K562 (cell line): ENCODE measurements around the gene NEK1. TPM values are rescaled to one million over a fixed set of nuclear protein-coding genes. Genes with fewer than 3 reads are reported as not detected.

ENCODE experiments used
- ATAC-seq: fragments of 200-7000 bp; cut with Tn5 transposase; 3 replicates; pipeline ENCODE4 v1.9.1; 2020; ENCODE audit warnings: moderate library complexity
- BruUV-seq: library from RNA; stranded (reverse); fragments of 400-500 nt; replicated peaks from 2 replicates; lab custom pipeline; 2021; lab: Mats Ljungman, UMichigan
- CTCF ChIA-PET: fragments of 300-600 bp; formaldehyde crosslinking; extraction: SDS; loops from one replicate; lab custom pipeline; 2021; ENCODE audit warnings: low intra/inter-chr PET ratio; lab: Yijun Ruan, JAX
- POLR2A ChIA-PET: fragments of 300-600, 350-650 bp; sonication (Branson Sonifier 250); formaldehyde crosslinking; extraction: SDS; loops from one replicate; lab custom pipeline; 2021; ENCODE audit warnings: antibody characterized with exemption, inconsistent platforms; lab: Yijun Ruan, JAX
- DNase-seq, 4 experiments: peaks; one replicate each; pipeline versions ENCODE4 v3.0.0 to v3.0.0-alpha.2; 2011 to 2018; ENCODE audit warnings: low spot score in 3 of 4, mixed read lengths in 3 of 4; ENCODE audit errors: extremely low read depth in 1 of 4
- FAIRE-seq: peaks from 2 replicates; lab custom pipeline; 2011; peaks lifted over from hg19 to GRCh38; lab: Jason Lieb, UNC
- H2AFZ ChIP-seq: 2 replicates; pipeline ENCODE4 v1.6.0; 2011; ENCODE audit warnings: low read depth, low read length, control low read depth, inconsistent platforms
- H3K27ac ChIP-seq: fragments of 200-600 bp; 3 replicates; pipeline ENCODE4 v1.8.0; 2011; ENCODE audit warnings: low read depth, mild to moderate bottlenecking, control low read depth, inconsistent platforms, low read length, moderate library complexity, mixed read lengths; ENCODE audit errors: extremely low read depth
- H3K27me3 ChIP-seq, 2 experiments: fragments of 300-600 bp in 1 of 2; 2 replicates in 1 of 2; 3 replicates in 1 of 2; pipeline versions ENCODE4 v1.6.0 to v1.8.0; 2011; ENCODE audit warnings: inconsistent platforms in 2 of 2, low read length in 2 of 2, mild to moderate bottlenecking in 1 of 2, mixed read lengths in 1 of 2, moderate library complexity in 1 of 2; ENCODE audit not compliant: control insufficient read depth in 2 of 2, insufficient read depth in 2 of 2
- H3K36me3 ChIP-seq: fragments of 300-600 bp; 3 replicates; pipeline ENCODE4 v1.8.0; 2011; ENCODE audit warnings: mild to moderate bottlenecking, low read length, inconsistent platforms; ENCODE audit not compliant: control insufficient read depth, insufficient read depth
- H3K4me1 ChIP-seq, 2 experiments: fragments of 200-600 bp in 1 of 2; replicated peaks in 1 of 2; 2 replicates in 1 of 2; 3 replicates in 1 of 2; pipeline versions ENCODE4 v1.5.1 to v1.8.0; 2011; ENCODE audit warnings: inconsistent platforms in 2 of 2, low read length in 2 of 2, mild to moderate bottlenecking in 1 of 2, mixed read lengths in 1 of 2, moderate library complexity in 1 of 2; ENCODE audit not compliant: control insufficient read depth in 2 of 2, insufficient read depth in 2 of 2
- H3K4me2 ChIP-seq: 2 replicates; pipeline ENCODE4 v1.6.1; 2011; ENCODE audit warnings: low read length, control low read depth, inconsistent platforms, mixed read lengths; ENCODE audit not compliant: insufficient read depth
- H3K4me3 ChIP-seq: fragments of 200-600 bp; sonication (generic), shearing (Covaris generic); 2 replicates; pipeline ENCODE4 v1.5.1; 2016; ENCODE audit warnings: control low read depth, inconsistent platforms
- H3K79me2 ChIP-seq: fragments of 200-600 bp; 3 replicates; pipeline ENCODE4 v1.8.0; 2011; ENCODE audit warnings: low read length, inconsistent platforms; ENCODE audit not compliant: control insufficient read depth, insufficient read depth
- H3K9ac ChIP-seq, 2 experiments: 2 replicates each; pipeline versions ENCODE4 v1.6.0 to v1.6.1; 2011; ENCODE audit warnings: low read depth in 2 of 2, low read length in 2 of 2, control low read depth in 1 of 2, inconsistent platforms in 1 of 2, mild to moderate bottlenecking in 1 of 2, mixed read lengths in 1 of 2; ENCODE audit not compliant: insufficient read depth in 1 of 2
- H3K9me1 ChIP-seq: one replicate; pipeline ENCODE4 v1.6.0; 2011; ENCODE audit warnings: inconsistent platforms, mild to moderate bottlenecking, low read length, moderate library complexity; ENCODE audit not compliant: control insufficient read depth, insufficient read depth
- H3K9me3 ChIP-seq: replicated peaks from 2 replicates; pipeline ENCODE4 v1.5.1; 2011; ENCODE audit warnings: low read depth, low read length, inconsistent platforms; ENCODE audit not compliant: control insufficient read depth, insufficient read depth
- H4K20me1 ChIP-seq: replicated peaks from 2 replicates; pipeline ENCODE4 v1.6.1; 2011; ENCODE audit warnings: low read length, inconsistent platforms, mixed read lengths; ENCODE audit not compliant: control insufficient read depth, insufficient read depth
- BCOR ChIP-seq: fragments of 450-650 bp; IDR thresholded peaks from 2 replicates; pipeline ENCODE4 v1.6.1; 2016
- BRF1 ChIP-seq: IDR thresholded peaks from 3 replicates; pipeline ENCODE4 v1.6.1; 2011; ENCODE audit warnings: borderline replicate concordance, mild to moderate bottlenecking; ENCODE audit not compliant: insufficient read length; ENCODE audit errors: extremely low read depth
- CBX3 ChIP-seq, 2 experiments: IDR thresholded peaks; 1 replicate in 1 of 2; 2 replicates in 1 of 2; pipeline ENCODE4 v1.6.1; 2012; ENCODE audit warnings: inconsistent platforms in 2 of 2, low read length in 2 of 2, borderline replicate concordance in 1 of 2, control low read depth in 1 of 2
- CBX8 ChIP-seq: fragments of 200-600 bp; sonication (generic); IDR thresholded peaks from 2 replicates; pipeline ENCODE4 v1.6.1; 2012; ENCODE audit warnings: borderline replicate concordance, mixed run types, low read depth, mild to moderate bottlenecking, moderate library complexity, mixed read lengths, low read length, control low read depth, inconsistent platforms; ENCODE audit not compliant: poor library complexity, severe bottlenecking; ENCODE audit errors: extremely low read depth
- CC2D1A ChIP-seq: fragments of 450-650 bp; IDR thresholded peaks from 2 replicates; pipeline ENCODE4 v1.6.1; 2017; ENCODE audit warnings: mild to moderate bottlenecking
- KDM1A ChIP-seq, 2 experiments: fragments of 450-650 bp; IDR thresholded peaks; 2 replicates each; pipeline ENCODE4 v1.6.1; 2016; ENCODE audit warnings: mild to moderate bottlenecking in 2 of 2
- PYGO2 ChIP-seq: fragments of 450-650 bp; IDR thresholded peaks from 2 replicates; pipeline ENCODE4 v1.6.1; 2016; ENCODE audit warnings: mild to moderate bottlenecking, missing genetic modification characterization, moderate library complexity, missing compliant biosample characterization
- RBM25 ChIP-seq: fragments of 200-400 bp; formaldehyde crosslinking; IDR thresholded peaks from 2 replicates; pipeline ENCODE4 v1.6.1; 2018; ENCODE audit warnings: low read length, low read depth, moderate library complexity; ENCODE audit not compliant: severe bottlenecking
- RCOR1 ChIP-seq, 2 experiments: IDR thresholded peaks; 2 replicates each; pipeline ENCODE4 v1.6.1; 2012; ENCODE audit warnings: low read depth in 2 of 2, low read length in 2 of 2, borderline replicate concordance in 1 of 2, improper control_type of control experiment in 1 of 2
- SIN3A ChIP-seq, 2 experiments: fragments of 150-350 bp in 1 of 2; IDR thresholded peaks; 2 replicates each; pipeline ENCODE4 v1.6.1; 2011 to 2016; ENCODE audit warnings: borderline replicate concordance in 2 of 2, low read depth in 2 of 2, low read length in 2 of 2, mild to moderate bottlenecking in 2 of 2, moderate library complexity in 2 of 2; ENCODE audit not compliant: control insufficient read depth in 1 of 2
- XRCC5 ChIP-seq: fragments of 200-400 bp; formaldehyde crosslinking; IDR thresholded peaks from 2 replicates; pipeline ENCODE4 v1.6.1; 2017; ENCODE audit warnings: low read depth, mild to moderate bottlenecking, low read length
- ZC3H4 ChIP-seq: sonication (generic); formaldehyde crosslinking; IDR thresholded peaks from 2 replicates; pipeline ENCODE4 v1.9.0; 2021; ENCODE audit warnings: missing genetic modification reagents, borderline replicate concordance
- ZC3H8 ChIP-seq: fragments of 450-650 bp; IDR thresholded peaks from 2 replicates; pipeline ENCODE4 v1.6.1; 2017
- ZNF121 ChIP-seq: sonication (generic); formaldehyde crosslinking; conservative IDR thresholded peaks from 2 replicates; pipeline ENCODE4 v1.8.0; 2022; ENCODE audit warnings: missing genetic modification reagents
- ZNF431 ChIP-seq: sonication (generic); formaldehyde crosslinking; IDR thresholded peaks from 2 replicates; pipeline ENCODE4 v1.8.0; 2022; ENCODE audit warnings: mild to moderate bottlenecking, missing genetic modification reagents
- ZNF766 ChIP-seq: fragments of 200-800 bp; sonication (Bioruptor generic); conservative IDR thresholded peaks from 2 replicates; pipeline ENCODE4 v1.6.1; 2016; ENCODE audit warnings: missing genetic modification characterization, missing compliant biosample characterization
- WGBS: fragments of 100-300 bp; shearing (Covaris generic); methylation state at CpG from one replicate; pipeline ENCODE4 v1.1.6; 2016; ENCODE audit warnings: low coverage, mixed read lengths; ENCODE audit not compliant: insufficient coverage; ENCODE audit errors: missing lambda C conversion rate; 5-methylcytosine and 5-hydroxymethylcytosine counted together
- in situ Hi-C: fragments of 300-500 bp; cut with MboI; formaldehyde crosslinking; loops from 4 replicates; pipeline ENCODE4 v1.15.0; 2018; ENCODE audit warnings: inconsistent platforms, mixed read lengths
- intact Hi-C: fragments of 100-400 bp; cut with micrococcal nuclease; formaldehyde crosslinking; loops from 2 replicates; pipeline ENCODE4 v1.14.2; 2022
- polyA plus RNA-seq, 8 experiments: library from polyadenylated mRNA; depleted of rRNA in 4 of 8; stranded (reverse) in 5 of 8; unstranded in 3 of 8; fragments of >200 nt; fragmentation: Nextera tagmentation in 2 of 8; fragmentation: Illumina TruSeq in 1 of 8; extraction: Ambion mirVana in 2 of 8; extraction: Trizol in 1 of 8; gene quantifications; 2 replicates each; pipeline versions ENCODE4 v1.2.1 to v1.2.3, GENCODE V29; 2011 to 2014; ENCODE audit warnings: inconsistent platforms in 1 of 8, missing spikeins in 1 of 8
- total RNA-seq, 7 experiments: library from RNA; depleted of rRNA in 6 of 7; stranded (reverse); fragments of >200 nt in 6 of 7; fragmentation: Illumina TruSeq in 2 of 7; extraction: Trizol in 2 of 7; gene quantifications; 2 replicates each; pipeline versions ENCODE4 v1.2.1 to v1.2.3, GENCODE V29; 2011 to 2021; ENCODE audit warnings: low replicate concordance in 1 of 7

NEK1 gene
- total and polyA plus RNA-seq, 9 of the 15 experiments (the other 6 are each of a cell fraction or from before 2014, with no cell fraction given) = 6.2 to 15.7 (median 10.3) TPM

- Histone ChIP-seq H3K9me3 (no peaks in the 10 kb centered on the region; the same call in 1 of the 2 replicates), H3K9me1 (no peaks in the 10 kb centered on the region), H4K20me1 (no peaks in the 10 kb centered on the region), H3K4me1 (no peaks in the 10 kb centered on the region; a peak in 2 of 5 replicates), H2AFZ (no peak overlapping the region), H3K79me2 (peaks cover 90% of the 10 kb centered on the region), H3K36me3 (peaks cover 9% of the 10 kb centered on the region; the same call in 2 of the 3 replicates), H3K4me2 (no peak overlapping the region), H3K27ac (peak overlapping the region; percentile 19; the same call in 1 of the 3 replicates), H3K4me3 (no peak overlapping the region), H3K27me3 (no peaks in the 10 kb centered on the region), H3K9ac (no peak overlapping the region)
- CTCF ChIA-PET = no interaction called here
- TF ChIP-seq RCOR1 (IDR thresholded peaks at IDR 0.05; ENCODE audit: borderline replicate concordance in 1 of 2, low read depth in 2 of 2, low read length in 2 of 2) (peak in 1 of 2 experiments; percentile 81; a peak in 2 of 4 replicates), ZNF431 (CRISPR knock-in tag) (no peak), KDM1A (IDR thresholded peaks at IDR 0.05) (peak; percentile 84 to 86)
- BruUV-seq = no TSS peak
- FAIRE-seq = no peak
- in situ Hi-C loops (loop anchor here (5.0 kb wide), 1 partner anchor 35 kb away; the partner anchor contains the start of gene CLCN3), intact Hi-C loops (no loop called here)
- no peak for DNase-seq
- 29% methylated on average over 3 of the region's 3 CpGs for WGBS
- no peak for ATAC-seq
- POLR2A ChIA-PET = interaction anchor here (3.4 to 6.6 kb wide), 3 partner anchors 8 to 38 kb away, joined by 36 to 51 read pairs (median 46); partner anchors contain the start of gene CLCN3
These were observed 45.2 kb upstream of the NEK1 start for GRCh38 chr4:169657470-169658107.

- no peak for ATAC-seq
- WGBS = 96% methylated on average over 6 of the region's 6 CpGs
- BruUV-seq = no TSS peak
- Histone ChIP-seq H3K79me2 (peaks cover 90% of the 10 kb centered on the region), H4K20me1 (no peaks in the 10 kb centered on the region), H3K9ac (no peak overlapping the region), H3K4me3 (no peak overlapping the region), H3K36me3 (peaks cover 13% of the 10 kb centered on the region; the same call in 2 of the 3 replicates), H2AFZ (no peak overlapping the region), H3K27ac (no peak overlapping the region), H3K9me1 (no peaks in the 10 kb centered on the region), H3K9me3 (no peaks in the 10 kb centered on the region; the same call in 1 of the 2 replicates), H3K27me3 (no peaks in the 10 kb centered on the region), H3K4me1 (peaks cover 0 to 10% of the 10 kb centered on the region in 2 experiments; a peak in 3 of 5 replicates), H3K4me2 (no peak overlapping the region)
- no peak for DNase-seq
- intact Hi-C loops (no loop called here), in situ Hi-C loops (loop anchor here (5.0 kb wide), 1 partner anchor 33 kb away; the partner anchor contains the start of gene CLCN3)
- ChIA-PET POLR2A (no interaction called here), CTCF (no interaction called here)
- FAIRE-seq = no peak
- TF ChIP-seq ZNF121 (peak; percentile 97), CBX8 (no peak), ZNF766 (CRISPR knock-in tag) (no peak), RBM25 (peak; percentile 47), BCOR (peak; percentile 56; the same call in 1 of the 2 replicates), CC2D1A (no peak), PYGO2 (tag) (no peak), SIN3A (IDR thresholded peaks at IDR 0.05; ENCODE audit: borderline replicate concordance in 2 of 2, control insufficient read depth in 1 of 2, low read depth in 2 of 2, low read length in 2 of 2) (no peak), ZC3H4 (CRISPR knock-in tag) (no peak), BRF1 (no peak), KDM1A (IDR thresholded peaks at IDR 0.05) (peak; percentile 38 to 41; a peak in 2 of 4 replicates), CBX3 (IDR thresholded peaks at IDR 0.05; ENCODE audit: borderline replicate concordance in 1 of 2, low read length in 2 of 2) (peak in 1 of 2 experiments; percentile 57; a peak in 2 of 3 replicates), ZC3H8 (no peak), XRCC5 (no peak)
These were observed 43.0 kb upstream of the NEK1 start for GRCh38 chr4:169655401-169655800.
